Breast epithelium (tissue), 3 donors: ENCODE measurements around the gene HERC6.

ENCODE experiments used
- POLR2A ChIP-seq: fragments of 450-650 bp; IDR thresholded peaks from one replicate; pipeline ENCODE4 v1.6.1; 2016; ENCODE audit warnings: antibody characterized with exemption, mild to moderate bottlenecking, moderate library complexity
- TF ChIP-seq, protein P1 (sequence below), 3 donors: fragments of 450-650 bp; IDR thresholded peaks; one replicate each; pipeline ENCODE4 v1.5.1; 2016 to 2017; ENCODE audit warnings: antibody characterized with exemption in 3 of 3, mild to moderate bottlenecking in 3 of 3, moderate library complexity in 3 of 3

- TF ChIP-seq, protein P1, sequence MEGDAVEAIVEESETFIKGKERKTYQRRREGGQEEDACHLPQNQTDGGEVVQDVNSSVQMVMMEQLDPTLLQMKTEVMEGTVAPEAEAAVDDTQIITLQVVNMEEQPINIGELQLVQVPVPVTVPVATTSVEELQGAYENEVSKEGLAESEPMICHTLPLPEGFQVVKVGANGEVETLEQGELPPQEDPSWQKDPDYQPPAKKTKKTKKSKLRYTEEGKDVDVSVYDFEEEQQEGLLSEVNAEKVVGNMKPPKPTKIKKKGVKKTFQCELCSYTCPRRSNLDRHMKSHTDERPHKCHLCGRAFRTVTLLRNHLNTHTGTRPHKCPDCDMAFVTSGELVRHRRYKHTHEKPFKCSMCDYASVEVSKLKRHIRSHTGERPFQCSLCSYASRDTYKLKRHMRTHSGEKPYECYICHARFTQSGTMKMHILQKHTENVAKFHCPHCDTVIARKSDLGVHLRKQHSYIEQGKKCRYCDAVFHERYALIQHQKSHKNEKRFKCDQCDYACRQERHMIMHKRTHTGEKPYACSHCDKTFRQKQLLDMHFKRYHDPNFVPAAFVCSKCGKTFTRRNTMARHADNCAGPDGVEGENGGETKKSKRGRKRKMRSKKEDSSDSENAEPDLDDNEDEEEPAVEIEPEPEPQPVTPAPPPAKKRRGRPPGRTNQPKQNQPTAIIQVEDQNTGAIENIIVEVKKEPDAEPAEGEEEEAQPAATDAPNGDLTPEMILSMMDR (IDR thresholded peaks at IDR 0.05) = no peak
- no peak for TF ChIP-seq POLR2A
Measured at GRCh38 chr4:88446124-88446523, 67.5 kb downstream of the HERC6 start.
